GM23338 (cell line): ENCODE measurements around the gene AFF1.

Experiments
- CREB1 ChIP-seq: fragments of 250-450 bp; sonication (Bioruptor Pico); IDR thresholded peaks from 2 replicates; pipeline ENCODE4 v1.5.0; 2020; ENCODE audit warnings: low read depth, mild to moderate bottlenecking, moderate library complexity
- EZH2 ChIP-seq: fragments of 200-600 bp; sonication (generic); IDR thresholded peaks from one replicate; pipeline ENCODE4 v1.8.0; 2017; ENCODE audit warnings: antibody characterized with exemption, mild to moderate bottlenecking, low read depth; ENCODE audit not compliant: unreplicated experiment
- EZH2phosphoT487 ChIP-seq: fragments of 200-600 bp; sonication (generic); IDR thresholded peaks from one replicate; pipeline ENCODE4 v1.8.1; 2018; ENCODE audit warnings: antibody characterized with exemption; ENCODE audit not compliant: unreplicated experiment
- JUNB ChIP-seq: IDR thresholded peaks from one replicate; pipeline ENCODE4 v1.6.1; 2016; ENCODE audit warnings: antibody characterized with exemption; ENCODE audit not compliant: unreplicated experiment
- POLR2AphosphoS5 ChIP-seq: IDR thresholded peaks from 2 replicates; pipeline ENCODE4 v1.6.1; 2016; ENCODE audit warnings: antibody characterized with exemption, low read depth
- ZNF114 ChIP-seq: fragments of 250-450 bp; sonication (Bioruptor Pico); IDR thresholded peaks from 2 replicates; pipeline ENCODE4 v1.5.0; 2020; ENCODE audit warnings: mild to moderate bottlenecking, moderate library complexity
- ZNF331 ChIP-seq: fragments of 250-450 bp; sonication (Bioruptor Pico); IDR thresholded peaks from 2 replicates; pipeline ENCODE4 v1.5.0; 2020; ENCODE audit warnings: low read depth, mild to moderate bottlenecking, moderate library complexity
- TF ChIP-seq, protein P1 (sequence below), 2 experiments: fragments of 200-600 bp in 1 of 2; sonication (generic) in 1 of 2; conservative IDR thresholded peaks; 2 replicates each; pipeline versions ENCODE4 v1.5.1 to v1.6.1; 2016 to 2017; ENCODE audit warnings: antibody characterized with exemption in 2 of 2, low read depth in 2 of 2, mild to moderate bottlenecking in 2 of 2, moderate library complexity in 1 of 2
- TF ChIP-seq, protein P2 (sequence below): IDR thresholded peaks from one replicate; pipeline ENCODE4 v1.6.1; 2018; ENCODE audit warnings: antibody characterized with exemption; ENCODE audit not compliant: unreplicated experiment

DNA sequence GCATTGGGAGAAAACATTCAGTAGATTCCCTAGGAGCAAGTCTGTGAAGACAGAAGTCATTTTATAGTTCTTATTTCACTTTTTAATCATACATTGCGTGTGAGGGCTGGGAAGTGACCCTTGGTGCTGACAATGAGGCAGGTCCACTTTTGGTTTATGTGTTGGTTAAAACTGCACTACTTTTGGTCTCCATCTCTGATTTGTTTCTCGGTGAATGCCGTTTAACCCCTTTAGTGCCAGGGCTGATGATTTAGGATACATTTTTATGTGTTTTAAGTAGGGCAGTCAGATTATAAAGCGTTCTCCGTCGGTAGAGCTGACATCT is 110.4 kb downstream of the AFF1 start:
- TF ChIP-seq, protein P1, sequence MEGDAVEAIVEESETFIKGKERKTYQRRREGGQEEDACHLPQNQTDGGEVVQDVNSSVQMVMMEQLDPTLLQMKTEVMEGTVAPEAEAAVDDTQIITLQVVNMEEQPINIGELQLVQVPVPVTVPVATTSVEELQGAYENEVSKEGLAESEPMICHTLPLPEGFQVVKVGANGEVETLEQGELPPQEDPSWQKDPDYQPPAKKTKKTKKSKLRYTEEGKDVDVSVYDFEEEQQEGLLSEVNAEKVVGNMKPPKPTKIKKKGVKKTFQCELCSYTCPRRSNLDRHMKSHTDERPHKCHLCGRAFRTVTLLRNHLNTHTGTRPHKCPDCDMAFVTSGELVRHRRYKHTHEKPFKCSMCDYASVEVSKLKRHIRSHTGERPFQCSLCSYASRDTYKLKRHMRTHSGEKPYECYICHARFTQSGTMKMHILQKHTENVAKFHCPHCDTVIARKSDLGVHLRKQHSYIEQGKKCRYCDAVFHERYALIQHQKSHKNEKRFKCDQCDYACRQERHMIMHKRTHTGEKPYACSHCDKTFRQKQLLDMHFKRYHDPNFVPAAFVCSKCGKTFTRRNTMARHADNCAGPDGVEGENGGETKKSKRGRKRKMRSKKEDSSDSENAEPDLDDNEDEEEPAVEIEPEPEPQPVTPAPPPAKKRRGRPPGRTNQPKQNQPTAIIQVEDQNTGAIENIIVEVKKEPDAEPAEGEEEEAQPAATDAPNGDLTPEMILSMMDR (conservative IDR thresholded peaks at IDR 0.05; ENCODE audit: low read depth in 2 of 2) = no peak
- TF ChIP-seq, protein P2, sequence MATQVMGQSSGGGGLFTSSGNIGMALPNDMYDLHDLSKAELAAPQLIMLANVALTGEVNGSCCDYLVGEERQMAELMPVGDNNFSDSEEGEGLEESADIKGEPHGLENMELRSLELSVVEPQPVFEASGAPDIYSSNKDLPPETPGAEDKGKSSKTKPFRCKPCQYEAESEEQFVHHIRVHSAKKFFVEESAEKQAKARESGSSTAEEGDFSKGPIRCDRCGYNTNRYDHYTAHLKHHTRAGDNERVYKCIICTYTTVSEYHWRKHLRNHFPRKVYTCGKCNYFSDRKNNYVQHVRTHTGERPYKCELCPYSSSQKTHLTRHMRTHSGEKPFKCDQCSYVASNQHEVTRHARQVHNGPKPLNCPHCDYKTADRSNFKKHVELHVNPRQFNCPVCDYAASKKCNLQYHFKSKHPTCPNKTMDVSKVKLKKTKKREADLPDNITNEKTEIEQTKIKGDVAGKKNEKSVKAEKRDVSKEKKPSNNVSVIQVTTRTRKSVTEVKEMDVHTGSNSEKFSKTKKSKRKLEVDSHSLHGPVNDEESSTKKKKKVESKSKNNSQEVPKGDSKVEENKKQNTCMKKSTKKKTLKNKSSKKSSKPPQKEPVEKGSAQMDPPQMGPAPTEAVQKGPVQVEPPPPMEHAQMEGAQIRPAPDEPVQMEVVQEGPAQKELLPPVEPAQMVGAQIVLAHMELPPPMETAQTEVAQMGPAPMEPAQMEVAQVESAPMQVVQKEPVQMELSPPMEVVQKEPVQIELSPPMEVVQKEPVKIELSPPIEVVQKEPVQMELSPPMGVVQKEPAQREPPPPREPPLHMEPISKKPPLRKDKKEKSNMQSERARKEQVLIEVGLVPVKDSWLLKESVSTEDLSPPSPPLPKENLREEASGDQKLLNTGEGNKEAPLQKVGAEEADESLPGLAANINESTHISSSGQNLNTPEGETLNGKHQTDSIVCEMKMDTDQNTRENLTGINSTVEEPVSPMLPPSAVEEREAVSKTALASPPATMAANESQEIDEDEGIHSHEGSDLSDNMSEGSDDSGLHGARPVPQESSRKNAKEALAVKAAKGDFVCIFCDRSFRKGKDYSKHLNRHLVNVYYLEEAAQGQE = no peak
- no peak for TF ChIP-seq POLR2AphosphoS5
- TF ChIP-seq EZH2phosphoT487 = no peak
- no peak for TF ChIP-seq EZH2
- no peak for TF ChIP-seq CREB1 (CRISPR knock-in tag)
- no peak for TF ChIP-seq ZNF331 (CRISPR knock-in tag)
- TF ChIP-seq JUNB = no peak
- TF ChIP-seq ZNF114 (CRISPR knock-in tag) = no peak
